WI38 (cell line): Measurements from ENCODE around the gene PRKAA2.

ENCODE experiments used
- H3K4me3 ChIP-seq: 2 replicates; pipeline ENCODE4 v1.5.1; 2011; ENCODE audit warnings: low read depth, mild to moderate bottlenecking, control low read depth, low read length
- CTCF ChIP-seq: IDR thresholded peaks from 2 replicates; pipeline ENCODE4 v1.5.1; 2012; ENCODE audit warnings: low read depth, mild to moderate bottlenecking, control low read depth, low read length

The PRKAA2 gene

GRCh38 chr1:56655991-56656613, 11.0 kb downstream of the PRKAA2 start:
- no peak for TF ChIP-seq CTCF
- H3K4me3 ChIP-seq = no peak overlapping the region

GRCh38 chr1:56658254-56658653, 13.1 kb downstream of the PRKAA2 start:
- no peak overlapping the region for H3K4me3 ChIP-seq
- TF ChIP-seq CTCF = no peak

GRCh38 chr1:56660293-56660692, 15.2 kb downstream of the PRKAA2 start:
- no peak for TF ChIP-seq CTCF

GRCh38 chr1:56663846-56664245, 18.7 kb downstream of the PRKAA2 start:
- H3K4me3 ChIP-seq = no peak overlapping the region
- TF ChIP-seq CTCF = no peak

More at GRCh38 chr1:56660293-56660692, 15.2 kb downstream of the PRKAA2 start:
- H3K4me3 ChIP-seq = no peak overlapping the region

- H3K4me3 ChIP-seq = no peak overlapping the region
- no peak for TF ChIP-seq CTCF
Measured at GRCh38 chr1:56665384-56665783, 20.3 kb downstream of the PRKAA2 start.

- no peak for TF ChIP-seq CTCF
- H3K4me3 ChIP-seq = no peak overlapping the region
Measured at GRCh38 chr1:56666112-56666608, 21.0 kb downstream of the PRKAA2 start.

GRCh38 chr1:56670350-56670749, 25.2 kb downstream of the PRKAA2 start:
- no peak overlapping the region for H3K4me3 ChIP-seq
- TF ChIP-seq CTCF = no peak
